HepG2 (cell line): ENCODE measurements around the gene MRPL2. TPM values are rescaled to one million over a fixed set of nuclear protein-coding genes. Genes with fewer than 3 reads are reported as not detected.

ENCODE experiments used
- ARNT2 ChIP-seq: sonication (generic); formaldehyde crosslinking; IDR thresholded peaks from 2 replicates; pipeline ENCODE4 v1.8.0; 2022; ENCODE audit warnings: mild to moderate bottlenecking, low read depth, missing genetic modification reagents, moderate library complexity
- CHD4 ChIP-seq: fragments of 200-600 bp; sonication (generic); IDR thresholded peaks from 2 replicates; pipeline ENCODE4 v1.7.0; 2017; ENCODE audit warnings: mild to moderate bottlenecking, low read length, borderline replicate concordance
- HDAC6 ChIP-seq: fragments of 200-600 bp; sonication (generic); IDR thresholded peaks from 2 replicates; pipeline ENCODE4 v1.7.0; 2017; ENCODE audit warnings: mild to moderate bottlenecking, antibody characterized with exemption, low read length, low read depth
- IKZF5 ChIP-seq: IDR thresholded peaks from 2 replicates; pipeline ENCODE4 v1.6.1; 2018; ENCODE audit warnings: missing genetic modification reagents, mild to moderate bottlenecking, missing compliant biosample characterization
- MNT ChIP-seq: fragments of 450-650 bp; IDR thresholded peaks from 2 replicates; pipeline ENCODE4 v1.6.1; 2016
- PPARG ChIP-seq: conservative IDR thresholded peaks from 2 replicates; pipeline ENCODE4 v1.6.1; 2016; ENCODE audit warnings: missing biosample characterization, missing genetic modification reagents
- PREB ChIP-seq: sonication (generic); formaldehyde crosslinking; IDR thresholded peaks from 2 replicates; pipeline ENCODE4 v1.4.0; 2020; ENCODE audit warnings: missing genetic modification reagents
- SIX1 ChIP-seq: sonication (generic); formaldehyde crosslinking; IDR thresholded peaks from 2 replicates; pipeline ENCODE4 v1.4.0; 2020; ENCODE audit warnings: missing genetic modification reagents, borderline replicate concordance
- SIX4 ChIP-seq: sonication (generic); formaldehyde crosslinking; IDR thresholded peaks from 2 replicates; pipeline ENCODE4 v1.4.0; 2020; ENCODE audit warnings: missing genetic modification reagents
- ZNF276 ChIP-seq: sonication (generic); formaldehyde crosslinking; IDR thresholded peaks from 2 replicates; pipeline ENCODE4 v1.4.0; 2020; ENCODE audit warnings: mild to moderate bottlenecking, low read depth, missing genetic modification reagents
- ZNF3 ChIP-seq: IDR thresholded peaks from 2 replicates; pipeline ENCODE4 v1.7.0; 2017; ENCODE audit warnings: inconsistent platforms
- ZNF329 ChIP-seq: sonication (generic); formaldehyde crosslinking; IDR thresholded peaks from 2 replicates; pipeline ENCODE4 v1.9.0; 2021; ENCODE audit warnings: low read depth, mild to moderate bottlenecking, missing genetic modification reagents
- ZNF44 ChIP-seq: sonication (generic); formaldehyde crosslinking; IDR thresholded peaks from 2 replicates; pipeline ENCODE4 v1.5.1; 2020; ENCODE audit warnings: mild to moderate bottlenecking, missing genetic modification reagents
- ZNF512B ChIP-seq: sonication (generic); formaldehyde crosslinking; IDR thresholded peaks from 2 replicates; pipeline ENCODE4 v1.5.1; 2020; ENCODE audit warnings: missing genetic modification reagents, mild to moderate bottlenecking, borderline replicate concordance
- ZNF563 ChIP-seq: sonication (generic); formaldehyde crosslinking; IDR thresholded peaks from 2 replicates; pipeline ENCODE4 v1.8.0; 2022; ENCODE audit warnings: mild to moderate bottlenecking, moderate library complexity, missing genetic modification reagents
- ZXDC ChIP-seq: sonication (generic); formaldehyde crosslinking; IDR thresholded peaks from 2 replicates; pipeline ENCODE4 v1.5.0; 2020; ENCODE audit warnings: mild to moderate bottlenecking, missing genetic modification reagents
- polyA plus RNA-seq, 8 experiments: library from polyadenylated mRNA; depleted of rRNA in 3 of 8; stranded (reverse) in 7 of 8; unstranded in 1 of 8; fragments of >200 nt; fragmentation: Illumina TruSeq in 4 of 8; extraction: Trizol in 4 of 8; gene quantifications; 2 replicates each; pipeline versions ENCODE4 v1.2.1 to v1.2.3, GENCODE V29; 2011 to 2016; ENCODE audit warnings: low read depth in 4 of 8, missing spikeins in 1 of 8, mixed read lengths in 1 of 8; ENCODE audit not compliant: insufficient read depth in 1 of 8
- total RNA-seq, 5 experiments: library from RNA; depleted of rRNA; stranded (reverse); fragments of >200 nt; fragmentation: Illumina TruSeq; extraction: Trizol; gene quantifications; 2 replicates each; pipeline ENCODE4 v1.2.3, GENCODE V29; 2016; ENCODE audit warnings: low read depth in 1 of 5

MRPL2 gene
- total and polyA plus RNA-seq, 2 of the 13 experiments (the other 11 are each of a cell fraction or from before 2014, with no cell fraction given) = 56.8 to 65.6 TPM

- TF ChIP-seq ZNF512B (CRISPR knock-in tag) (no peak), HDAC6 (no peak), ZNF329 (CRISPR knock-in tag) (0 out of 2 replicates have a peak, but pooled peaks have one; percentile 74), SIX1 (CRISPR knock-in tag) (no peak), ZNF276 (CRISPR knock-in tag) (no peak; the same call in 1 of the 2 replicates), ARNT2 (CRISPR knock-in tag) (no peak; the same call in 1 of the 2 replicates), IKZF5 (CRISPR knock-in tag) (peak; percentile 89), ZNF3 (peak; percentile 97), SIX4 (peak; percentile 45; the same call in 1 of the 2 replicates), ZXDC (peak; percentile 42; the same call in 1 of the 2 replicates), CHD4 (no peak), PREB (no peak), PPARG (0 out of 2 replicates have a peak, but pooled peaks have one; percentile 13), ZNF563 (no peak), MNT (peak; percentile 77), ZNF44 (CRISPR knock-in tag) (no peak; the same call in 1 of the 2 replicates)
Measured at GRCh38 chr6:43059168-43060033, at the start of gene MRPL2, which contains the start of gene KLC4 (continued).
